K562 (cell line): ENCODE measurements around the gene KCNK7. TPM values are rescaled to one million over a fixed set of nuclear protein-coding genes. Genes with fewer than 3 reads are reported as not detected.

Experiments used
- ATAC-seq: fragments of 200-7000 bp; cut with Tn5 transposase; 3 replicates; pipeline ENCODE4 v1.9.1; 2020; ENCODE audit warnings: moderate library complexity
- BruUV-seq: library from RNA; stranded (reverse); fragments of 400-500 nt; replicated peaks from 2 replicates; lab custom pipeline; 2021; lab: Mats Ljungman, UMichigan
- CTCF ChIA-PET: fragments of 300-600 bp; formaldehyde crosslinking; extraction: SDS; loops from one replicate; lab custom pipeline; 2021; ENCODE audit warnings: low intra/inter-chr PET ratio; lab: Yijun Ruan, JAX
- POLR2A ChIA-PET: fragments of 300-600, 350-650 bp; sonication (Branson Sonifier 250); formaldehyde crosslinking; extraction: SDS; loops from one replicate; lab custom pipeline; 2021; ENCODE audit warnings: antibody characterized with exemption, inconsistent platforms; lab: Yijun Ruan, JAX
- DNase-seq, 4 experiments: peaks; one replicate each; pipeline versions ENCODE4 v3.0.0 to v3.0.0-alpha.2; 2011 to 2018; ENCODE audit warnings: low spot score in 3 of 4, mixed read lengths in 3 of 4; ENCODE audit errors: extremely low read depth in 1 of 4
- FAIRE-seq: peaks from 2 replicates; lab custom pipeline; 2011; peaks lifted over from hg19 to GRCh38; lab: Jason Lieb, UNC
- H2AFZ ChIP-seq: 2 replicates; pipeline ENCODE4 v1.6.0; 2011; ENCODE audit warnings: low read depth, low read length, control low read depth, inconsistent platforms
- H3K27ac ChIP-seq: fragments of 200-600 bp; 3 replicates; pipeline ENCODE4 v1.8.0; 2011; ENCODE audit warnings: low read depth, mild to moderate bottlenecking, control low read depth, inconsistent platforms, low read length, moderate library complexity, mixed read lengths; ENCODE audit errors: extremely low read depth
- H3K27me3 ChIP-seq, 2 experiments: fragments of 300-600 bp in 1 of 2; 2 replicates in 1 of 2; 3 replicates in 1 of 2; pipeline versions ENCODE4 v1.6.0 to v1.8.0; 2011; ENCODE audit warnings: inconsistent platforms in 2 of 2, low read length in 2 of 2, mild to moderate bottlenecking in 1 of 2, mixed read lengths in 1 of 2, moderate library complexity in 1 of 2; ENCODE audit not compliant: control insufficient read depth in 2 of 2, insufficient read depth in 2 of 2
- H3K36me3 ChIP-seq: fragments of 300-600 bp; 3 replicates; pipeline ENCODE4 v1.8.0; 2011; ENCODE audit warnings: mild to moderate bottlenecking, low read length, inconsistent platforms; ENCODE audit not compliant: control insufficient read depth, insufficient read depth
- H3K4me1 ChIP-seq, 2 experiments: fragments of 200-600 bp in 1 of 2; replicated peaks in 1 of 2; 2 replicates in 1 of 2; 3 replicates in 1 of 2; pipeline versions ENCODE4 v1.5.1 to v1.8.0; 2011; ENCODE audit warnings: inconsistent platforms in 2 of 2, low read length in 2 of 2, mild to moderate bottlenecking in 1 of 2, mixed read lengths in 1 of 2, moderate library complexity in 1 of 2; ENCODE audit not compliant: control insufficient read depth in 2 of 2, insufficient read depth in 2 of 2
- H3K4me2 ChIP-seq: 2 replicates; pipeline ENCODE4 v1.6.1; 2011; ENCODE audit warnings: low read length, control low read depth, inconsistent platforms, mixed read lengths; ENCODE audit not compliant: insufficient read depth
- H3K4me3 ChIP-seq: fragments of 200-600 bp; sonication (generic), shearing (Covaris generic); 2 replicates; pipeline ENCODE4 v1.5.1; 2016; ENCODE audit warnings: control low read depth, inconsistent platforms
- H3K79me2 ChIP-seq: fragments of 200-600 bp; 3 replicates; pipeline ENCODE4 v1.8.0; 2011; ENCODE audit warnings: low read length, inconsistent platforms; ENCODE audit not compliant: control insufficient read depth, insufficient read depth
- H3K9ac ChIP-seq, 2 experiments: 2 replicates each; pipeline versions ENCODE4 v1.6.0 to v1.6.1; 2011; ENCODE audit warnings: low read depth in 2 of 2, low read length in 2 of 2, control low read depth in 1 of 2, inconsistent platforms in 1 of 2, mild to moderate bottlenecking in 1 of 2, mixed read lengths in 1 of 2; ENCODE audit not compliant: insufficient read depth in 1 of 2
- H3K9me1 ChIP-seq: one replicate; pipeline ENCODE4 v1.6.0; 2011; ENCODE audit warnings: inconsistent platforms, mild to moderate bottlenecking, low read length, moderate library complexity; ENCODE audit not compliant: control insufficient read depth, insufficient read depth
- H3K9me3 ChIP-seq: replicated peaks from 2 replicates; pipeline ENCODE4 v1.5.1; 2011; ENCODE audit warnings: low read depth, low read length, inconsistent platforms; ENCODE audit not compliant: control insufficient read depth, insufficient read depth
- H4K20me1 ChIP-seq: replicated peaks from 2 replicates; pipeline ENCODE4 v1.6.1; 2011; ENCODE audit warnings: low read length, inconsistent platforms, mixed read lengths; ENCODE audit not compliant: control insufficient read depth, insufficient read depth
- BCOR ChIP-seq: fragments of 450-650 bp; IDR thresholded peaks from 2 replicates; pipeline ENCODE4 v1.6.1; 2016
- CUX1 ChIP-seq: fragments of 200-800 bp; sonication (Bioruptor generic); IDR thresholded peaks from 2 replicates; pipeline ENCODE4 v1.6.1; 2016; ENCODE audit warnings: missing genetic modification characterization, missing compliant biosample characterization
- WGBS: fragments of 100-300 bp; shearing (Covaris generic); methylation state at CpG from one replicate; pipeline ENCODE4 v1.1.6; 2016; ENCODE audit warnings: low coverage, mixed read lengths; ENCODE audit not compliant: insufficient coverage; ENCODE audit errors: missing lambda C conversion rate; 5-methylcytosine and 5-hydroxymethylcytosine counted together
- in situ Hi-C: fragments of 300-500 bp; cut with MboI; formaldehyde crosslinking; loops from 4 replicates; pipeline ENCODE4 v1.15.0; 2018; ENCODE audit warnings: inconsistent platforms, mixed read lengths
- intact Hi-C: fragments of 100-400 bp; cut with micrococcal nuclease; formaldehyde crosslinking; loops from 2 replicates; pipeline ENCODE4 v1.14.2; 2022
- polyA plus RNA-seq, 8 experiments: library from polyadenylated mRNA; depleted of rRNA in 4 of 8; stranded (reverse) in 5 of 8; unstranded in 3 of 8; fragments of >200 nt; fragmentation: Nextera tagmentation in 2 of 8; fragmentation: Illumina TruSeq in 1 of 8; extraction: Ambion mirVana in 2 of 8; extraction: Trizol in 1 of 8; gene quantifications; 2 replicates each; pipeline versions ENCODE4 v1.2.1 to v1.2.3, GENCODE V29; 2011 to 2014; ENCODE audit warnings: inconsistent platforms in 1 of 8, missing spikeins in 1 of 8
- total RNA-seq, 7 experiments: library from RNA; depleted of rRNA in 6 of 7; stranded (reverse); fragments of >200 nt in 6 of 7; fragmentation: Illumina TruSeq in 2 of 7; extraction: Trizol in 2 of 7; gene quantifications; 2 replicates each; pipeline versions ENCODE4 v1.2.1 to v1.2.3, GENCODE V29; 2011 to 2021; ENCODE audit warnings: low replicate concordance in 1 of 7

KCNK7 gene
- total and polyA plus RNA-seq, 9 of the 15 experiments (the other 6 are each of a cell fraction or from before 2014, with no cell fraction given), result 0.07 to 0.40 TPM; not detected in 7

DNA sequence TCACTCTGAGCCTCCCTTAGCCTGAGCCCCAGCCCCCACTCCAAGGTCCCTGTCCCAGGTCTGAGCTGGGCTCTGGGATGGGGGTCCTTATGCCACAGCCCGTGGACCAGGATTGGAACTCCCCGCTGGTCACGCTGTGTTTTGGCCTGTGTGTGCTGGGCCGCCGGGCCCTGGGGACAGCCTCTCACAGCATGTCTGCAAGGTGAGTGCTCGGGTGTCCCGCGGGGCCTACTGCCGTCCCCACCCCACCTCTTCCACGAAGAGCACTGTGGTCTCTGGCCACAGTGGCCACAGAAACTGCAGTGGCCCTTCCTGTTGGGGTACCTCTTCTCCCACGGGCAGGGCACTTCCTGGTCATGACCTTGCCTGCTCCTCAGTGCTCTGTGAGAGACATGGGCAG is 38.8 kb upstream of the KCNK7 start:
- H3K36me3 ChIP-seq, result peaks cover 75% of the 10 kb centered on the region; the same call in 2 of the 3 replicates
- H3K27ac ChIP-seq, result no peak overlapping the region
- H3K9me3 ChIP-seq, result no peaks in the 10 kb centered on the region
- 0 out of 4 replicates have a peak overlapping the region, but pooled peaks of 1 of the 2 experiments have one; percentile 33 for H3K9ac ChIP-seq
- FAIRE-seq (no peak), ATAC-seq (no peak), DNase-seq (no peak)
- TF ChIP-seq CUX1 (no peak), BCOR (0 out of 2 replicates have a peak, but pooled peaks have one; percentile 10)
- intact Hi-C loops (no loop called here), in situ Hi-C loops (no loop called here)
- peaks cover 30 to 63% of the 10 kb centered on the region in 2 experiments for H3K4me1 ChIP-seq
- ChIA-PET POLR2A (interaction anchor here (0.5 to 1.7 kb wide), 2 partner anchors 8 to 19 kb away, joined by 3 to 4 read pairs; partner anchors contain the start of gene PCNX3), CTCF (no interaction called here)
- no peak overlapping the region for H2AFZ ChIP-seq
- H3K4me3 ChIP-seq, result no peak overlapping the region
- H3K9me1 ChIP-seq, result peaks cover 3% of the 10 kb centered on the region
- peaks cover 11% of the 10 kb centered on the region for H3K79me2 ChIP-seq
- BruUV-seq, result no TSS peak
- H3K4me2 ChIP-seq, result no peak overlapping the region
- peaks cover 3% of the 10 kb centered on the region; the same call in 1 of the 2 replicates for H4K20me1 ChIP-seq
- WGBS, result 91% methylated on average over 10 of the region's 11 CpGs
- H3K27me3 ChIP-seq, result no peaks in the 10 kb centered on the region
